Neural crest cell (in vitro differentiated cells): ENCODE measurements around the gene TPGS1. TPM values are rescaled to one million over a fixed set of nuclear protein-coding genes. Genes with fewer than 3 reads are reported as not detected.

Experiments
- DNase-seq: peaks from one replicate; pipeline ENCODE4 v3.0.0; 2021; ENCODE audit warnings: low read depth, mixed read lengths, low spot score
- H3K27ac Mint-ChIP-seq: one replicate; pipeline ENCODE4 v1.8.0; 2021; ENCODE audit warnings: mild to moderate bottlenecking, mixed read lengths; ENCODE audit not compliant: unreplicated experiment
- H3K27me3 Mint-ChIP-seq: 2 replicates; pipeline ENCODE4 v1.8.0; 2021; ENCODE audit warnings: low read depth, mild to moderate bottlenecking, mixed read lengths
- H3K36me3 Mint-ChIP-seq: 2 replicates; pipeline ENCODE4 v1.8.0; 2021; ENCODE audit warnings: low read depth, mild to moderate bottlenecking, mixed read lengths
- H3K4me1 Mint-ChIP-seq: 2 replicates; pipeline ENCODE4 v1.8.0; 2021; ENCODE audit warnings: mixed read lengths
- H3K4me3 Mint-ChIP-seq: one replicate; pipeline ENCODE4 v1.8.0; 2021; ENCODE audit warnings: mild to moderate bottlenecking, mixed read lengths
- H3K9me3 Mint-ChIP-seq: 2 replicates; pipeline ENCODE4 v1.8.0; 2021; ENCODE audit warnings: mixed read lengths
- CTCF ChIP-seq: fragments of 200-600 bp; sonication (generic); conservative IDR thresholded peaks from 2 replicates; pipeline ENCODE4 v1.5.0; 2021; ENCODE audit warnings: antibody characterized with exemption, mild to moderate bottlenecking
- total RNA-seq: library from RNA; stranded (reverse); gene quantifications from 2 replicates; pipeline ENCODE4 v1.2.1, GENCODE V29; 2021

Gene TPGS1
- total RNA-seq, 1 donor from 2014 or later: 22.3 TPM

- DNase-seq: peak; percentile 97
- Mint-ChIP-seq H3K27ac (peak overlapping the region; percentile 92), H3K36me3 (peaks cover 11% of the 10 kb centered on the region), H3K4me1 (peaks cover 35% of the 10 kb centered on the region), H3K4me3 (peak overlapping the region; percentile 89), H3K27me3 (peaks cover 5% of the 10 kb centered on the region), H3K9me3 (no peaks in the 10 kb centered on the region)
- TF ChIP-seq CTCF: peak; percentile 99
These were observed 3.4 kb downstream of the TPGS1 start for GRCh38 chr19:510606-511100.

GRCh38 chr19:511101-511851 is 4.0 kb downstream of the TPGS1 start:
- peak overlapping the region; percentile 86 for H3K27ac Mint-ChIP-seq
- peaks cover 5% of the 10 kb centered on the region for H3K27me3 Mint-ChIP-seq
- TF ChIP-seq CTCF: no peak
- DNase-seq: no peak
- H3K4me1 Mint-ChIP-seq: peaks cover 38% of the 10 kb centered on the region
- H3K36me3 Mint-ChIP-seq: peaks cover 11% of the 10 kb centered on the region
- H3K9me3 Mint-ChIP-seq: no peaks in the 10 kb centered on the region
- peak overlapping the region; percentile 89 for H3K4me3 Mint-ChIP-seq

GRCh38 chr19:512547-513365 is 5.5 kb downstream of the TPGS1 start:
- Mint-ChIP-seq H3K27me3 (peaks cover 7% of the 10 kb centered on the region), H3K36me3 (peaks cover 14% of the 10 kb centered on the region), H3K4me1 (peaks cover 40% of the 10 kb centered on the region), H3K27ac (no peak overlapping the region), H3K9me3 (no peaks in the 10 kb centered on the region), H3K4me3 (peak overlapping the region; percentile 76)
- TF ChIP-seq CTCF: no peak
- DNase-seq: no peak

GRCh38 chr19:513368-514165 is 6.3 kb downstream of the TPGS1 start:
- DNase-seq: no peak
- Mint-ChIP-seq H3K27ac (peak overlapping the region; percentile 78), H3K27me3 (peaks cover 7% of the 10 kb centered on the region), H3K4me3 (peak overlapping the region; percentile 57), H3K36me3 (peaks cover 14% of the 10 kb centered on the region), H3K9me3 (no peaks in the 10 kb centered on the region), H3K4me1 (peaks cover 32% of the 10 kb centered on the region)
- TF ChIP-seq CTCF: no peak

GRCh38 chr19:514166-514663 is 6.9 kb downstream of the TPGS1 start:
- peak overlapping the region; percentile 57 for H3K4me3 Mint-ChIP-seq
- peaks cover 32% of the 10 kb centered on the region for H3K4me1 Mint-ChIP-seq
- no peaks in the 10 kb centered on the region for H3K9me3 Mint-ChIP-seq
- peaks cover 7% of the 10 kb centered on the region for H3K27me3 Mint-ChIP-seq
- no peak for TF ChIP-seq CTCF
- DNase-seq: no peak
- H3K36me3 Mint-ChIP-seq: peaks cover 14% of the 10 kb centered on the region
- H3K27ac Mint-ChIP-seq: peak overlapping the region; percentile 78
